Skeletal muscle tissue (tissue), 4 donors: ENCODE data around the gene RSRC1. TPM values are rescaled to one million over a fixed set of nuclear protein-coding genes. Genes with fewer than 3 reads are reported as not detected.

Experiments
- H3K27ac ChIP-seq: one replicate; pipeline ENCODE4 v1.7.0; 2013; ENCODE audit warnings: mild to moderate bottlenecking, low read depth, low read length, inconsistent platforms
- H3K27me3 ChIP-seq, 3 donors: one replicate each; pipeline ENCODE4 v1.7.0; 2013; ENCODE audit warnings: low read length in 3 of 3; ENCODE audit not compliant: control insufficient read depth in 3 of 3, insufficient read depth in 3 of 3
- H3K36me3 ChIP-seq, 3 donors: one replicate each; pipeline ENCODE4 v1.7.0; 2013; ENCODE audit warnings: low read length in 3 of 3; ENCODE audit not compliant: control insufficient read depth in 3 of 3, insufficient read depth in 3 of 3
- H3K4me1 ChIP-seq, 3 donors: one replicate each; pipeline ENCODE4 v1.7.0; 2013; ENCODE audit warnings: low read length in 3 of 3, mild to moderate bottlenecking in 3 of 3; ENCODE audit not compliant: control insufficient read depth in 3 of 3, insufficient read depth in 3 of 3
- H3K4me3 ChIP-seq, 3 donors: one replicate each; pipeline ENCODE4 v1.7.0; 2013; ENCODE audit warnings: low read length in 3 of 3
- H3K9ac ChIP-seq, 3 donors: one replicate each; pipeline ENCODE4 v1.7.0; 2013; ENCODE audit warnings: low read length in 3 of 3, mild to moderate bottlenecking in 3 of 3, moderate library complexity in 2 of 3, low read depth in 1 of 3
- H3K9me3 ChIP-seq, 3 donors: one replicate each; pipeline ENCODE4 v1.7.0; 2013; ENCODE audit warnings: low read length in 3 of 3; ENCODE audit not compliant: control insufficient read depth in 3 of 3
- total RNA-seq: library from RNA; depleted of rRNA; stranded (reverse); fragments of >200 nt; gene quantifications from one replicate; pipeline ENCODE4 v1.2.3, GENCODE V29; 2014
- donor health status: Osteomylitis.

The RSRC1 gene
- total RNA-seq, 1 donor from 2014 or later, result 33.4 TPM

GRCh38 chr3:158570999-158571702, 461.3 kb downstream of the RSRC1 start, which contains the start of gene MLF1:
Gene MLF1 (plus strand): TSS chr3:158571194. CDS start chr3:158571301, 107 bp downstream.
- peak within 1 kb of the TSS; percentile 96 for H3K27ac ChIP-seq
- H3K4me1 ChIP-seq, result peaks cover 7 to 13% (median 12%) of the 10 kb centered on the region in 3 donors
- no peaks in the 10 kb centered on the region for H3K9me3 ChIP-seq
- no peaks in the 10 kb centered on the region for H3K36me3 ChIP-seq
- H3K4me3 ChIP-seq, result peak within 1 kb of the TSS; percentile 80 to 93 (median 86)
- H3K27me3 ChIP-seq, result no peaks in the 10 kb centered on the region
- H3K9ac ChIP-seq, result peak within 1 kb of the TSS; percentile 87 to 95 (median 87)

GRCh38 chr3:158571969-158572765, 462.3 kb downstream of the RSRC1 start:
- Histone ChIP-seq H3K36me3 (no peaks in the 10 kb centered on the region), H3K4me1 (peaks cover 7 to 13% (median 12%) of the 10 kb centered on the region in 3 donors), H3K4me3 (peak overlapping the region; percentile 24 to 44 (median 36)), H3K27me3 (no peaks in the 10 kb centered on the region), H3K9ac (peak overlapping the region in 1 of 3 donors; percentile 51), H3K9me3 (no peaks in the 10 kb centered on the region), H3K27ac (peak overlapping the region; percentile 96)

GRCh38 chr3:158572766-158573060, 462.8 kb downstream of the RSRC1 start:
- Histone ChIP-seq H3K4me1 (peaks cover 7 to 13% (median 12%) of the 10 kb centered on the region in 3 donors), H3K27me3 (no peaks in the 10 kb centered on the region), H3K9me3 (no peaks in the 10 kb centered on the region), H3K36me3 (no peaks in the 10 kb centered on the region), H3K4me3 (peak overlapping the region; percentile 14 to 45 (median 44)), H3K9ac (peak overlapping the region in 1 of 3 donors; percentile 51), H3K27ac (peak overlapping the region; percentile 16)

GRCh38 chr3:158573714-158574113, 463.8 kb downstream of the RSRC1 start:
- H3K27me3 ChIP-seq, result no peaks in the 10 kb centered on the region
- no peak overlapping the region for H3K27ac ChIP-seq
- no peak overlapping the region for H3K4me3 ChIP-seq
- no peaks in the 10 kb centered on the region for H3K36me3 ChIP-seq
- H3K9ac ChIP-seq, result no peak overlapping the region
- peaks cover 3 to 12% (median 11%) of the 10 kb centered on the region in 3 donors for H3K4me1 ChIP-seq
- H3K9me3 ChIP-seq, result no peaks in the 10 kb centered on the region

GRCh38 chr3:158574646-158575045, 464.8 kb downstream of the RSRC1 start:
- Histone ChIP-seq H3K9me3 (no peaks in the 10 kb centered on the region), H3K4me3 (no peak overlapping the region), H3K27me3 (no peaks in the 10 kb centered on the region), H3K27ac (no peak overlapping the region), H3K36me3 (no peaks in the 10 kb centered on the region), H3K9ac (no peak overlapping the region), H3K4me1 (peaks cover 3 to 11% (median 10%) of the 10 kb centered on the region in 3 donors)

- Histone ChIP-seq H3K9me3 (no peaks in the 10 kb centered on the region), H3K27me3 (no peaks in the 10 kb centered on the region), H3K4me3 (no peak overlapping the region), H3K9ac (no peak overlapping the region), H3K4me1 (no peaks in the 10 kb centered on the region), H3K36me3 (peaks cover 0 to 3% (median 0%) of the 10 kb centered on the region in 3 donors), H3K27ac (no peak overlapping the region)
Observed at GRCh38 chr3:158590223-158590622, 480.3 kb downstream of the RSRC1 start.

Other genes starting within 250 kb of the RSRC1 start
- gene SHOX2, start 3.7 kb upstream of the RSRC1 start, total RNA-seq, result 6.8 TPM